ENCODE results near the gene VPS37C.

The VPS37C gene

DNA sequence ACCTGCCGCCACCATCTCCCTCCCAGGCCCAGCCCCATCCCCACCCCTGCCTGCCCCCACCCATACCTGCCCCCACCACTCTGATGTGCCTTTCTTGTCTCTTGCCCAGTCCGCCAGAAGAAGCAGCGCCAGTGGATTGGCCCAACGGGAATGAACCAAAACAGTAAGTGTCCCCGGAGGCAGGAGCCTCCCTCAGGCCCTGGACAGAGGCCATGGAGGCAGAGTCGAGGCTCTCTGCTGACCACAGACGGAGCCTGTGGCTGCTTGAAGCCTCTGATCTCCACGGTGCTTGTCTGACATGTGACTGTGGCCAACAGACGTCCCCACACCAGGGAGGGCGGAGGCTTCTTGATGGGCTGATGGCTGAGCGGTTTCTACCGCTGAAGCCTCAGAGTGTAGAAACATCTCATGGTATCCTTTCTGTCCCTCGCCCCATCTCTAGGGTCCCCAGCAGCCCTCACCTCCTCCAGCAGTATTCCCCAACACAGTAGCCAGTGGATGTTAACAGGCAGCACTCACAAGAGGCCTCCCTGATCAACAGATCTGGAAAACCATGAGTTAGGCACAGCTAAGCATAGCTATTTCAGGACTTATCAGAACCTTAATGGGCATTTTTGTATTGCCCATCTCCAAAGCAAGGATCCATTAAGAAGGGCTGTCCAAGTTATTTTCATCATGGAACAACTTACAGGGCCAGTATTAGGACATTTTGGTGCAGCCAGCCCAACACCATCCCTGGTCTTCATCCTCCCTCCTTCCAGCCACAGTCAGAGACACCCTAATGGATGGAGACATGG lies 37.3 kb downstream of the VPS37C start:
- DNase-seq = no peak
- in situ Hi-C loops (cut with MboI; ENCODE audit: low pct_unique_long_range_greater_than_20kb, low sequenced_read_pairs) = no loop called here

DNA sequence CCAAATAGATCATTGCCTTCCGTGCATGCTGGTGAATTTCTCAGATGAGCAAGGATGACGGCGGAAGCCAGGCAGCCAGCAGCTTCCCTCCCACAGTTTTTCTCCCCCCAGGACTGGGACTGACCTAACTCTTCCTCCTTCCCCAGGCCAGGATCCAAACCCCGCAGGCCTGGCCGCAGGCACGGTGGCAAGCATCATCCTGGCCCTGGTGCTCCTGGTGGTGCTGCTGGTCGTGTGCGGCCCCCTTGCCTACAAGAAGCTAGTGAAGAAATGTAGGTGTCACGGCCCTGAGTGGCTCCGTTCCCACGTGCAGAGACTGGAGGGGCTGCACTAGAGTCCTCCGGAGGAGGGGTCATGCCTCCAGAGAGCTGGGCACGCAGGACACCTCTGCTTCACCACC lies 38.5 kb downstream of the VPS37C start:
- no peak for DNase-seq
- in situ Hi-C loops (cut with MboI; ENCODE audit: low pct_unique_long_range_greater_than_20kb, low sequenced_read_pairs) = no loop called here

DNA sequence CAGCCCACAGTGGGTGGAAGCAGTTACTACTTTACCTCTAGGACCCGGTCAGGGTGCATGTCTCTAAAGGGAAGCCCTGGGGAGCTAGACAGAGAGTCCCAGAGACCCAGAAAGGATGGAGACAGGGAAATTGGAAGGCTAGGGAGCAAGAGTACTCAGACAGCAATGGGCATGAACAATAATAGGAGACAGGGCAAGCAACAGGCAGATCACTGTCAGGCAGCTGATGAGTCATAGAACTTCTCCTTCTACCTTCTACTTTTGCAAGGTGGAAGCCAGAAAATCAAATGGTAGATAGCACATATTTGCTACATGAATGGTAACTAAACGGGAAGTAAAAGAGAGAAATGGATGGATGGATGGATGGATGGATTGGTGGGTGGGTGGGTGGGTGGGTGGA lies 39.3 kb downstream of the VPS37C start:
- in situ Hi-C loops (cut with MboI; ENCODE audit: low pct_unique_long_range_greater_than_20kb, low sequenced_read_pairs) = no loop called here
- no peak for DNase-seq

DNA sequence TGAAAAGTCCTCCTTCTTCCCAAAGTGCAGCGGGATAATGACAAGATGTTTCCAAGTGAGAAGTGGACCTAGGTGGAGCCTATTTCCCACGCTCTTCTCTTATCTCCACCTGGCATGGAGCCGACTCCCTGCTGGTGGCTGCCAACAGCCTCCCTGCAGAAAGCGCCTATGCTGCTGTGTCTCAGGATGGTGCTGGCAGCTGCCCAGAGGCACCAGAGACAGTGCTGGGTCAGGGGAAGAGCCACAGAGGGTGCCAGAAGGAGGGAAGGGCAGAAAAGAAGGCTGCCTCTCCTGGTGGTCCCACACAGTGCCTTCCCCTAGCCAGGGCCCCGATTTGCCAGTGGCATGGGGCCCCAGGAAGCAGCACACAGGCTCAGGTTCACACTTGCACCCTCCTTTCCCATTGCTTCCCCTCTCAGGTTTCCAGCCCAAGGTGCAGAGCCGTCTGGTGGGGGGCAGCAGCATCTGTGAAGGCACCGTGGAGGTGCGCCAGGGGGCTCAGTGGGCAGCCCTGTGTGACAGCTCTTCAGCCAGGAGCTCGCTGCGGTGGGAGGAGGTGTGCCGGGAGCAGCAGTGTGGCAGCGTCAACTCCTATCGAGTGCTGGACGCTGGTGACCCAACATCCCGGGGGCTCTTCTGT lies 39.9 kb downstream of the VPS37C start:
- in situ Hi-C loops (cut with MboI; ENCODE audit: low pct_unique_long_range_greater_than_20kb, low sequenced_read_pairs) = no loop called here
- no peak for DNase-seq

DNA sequence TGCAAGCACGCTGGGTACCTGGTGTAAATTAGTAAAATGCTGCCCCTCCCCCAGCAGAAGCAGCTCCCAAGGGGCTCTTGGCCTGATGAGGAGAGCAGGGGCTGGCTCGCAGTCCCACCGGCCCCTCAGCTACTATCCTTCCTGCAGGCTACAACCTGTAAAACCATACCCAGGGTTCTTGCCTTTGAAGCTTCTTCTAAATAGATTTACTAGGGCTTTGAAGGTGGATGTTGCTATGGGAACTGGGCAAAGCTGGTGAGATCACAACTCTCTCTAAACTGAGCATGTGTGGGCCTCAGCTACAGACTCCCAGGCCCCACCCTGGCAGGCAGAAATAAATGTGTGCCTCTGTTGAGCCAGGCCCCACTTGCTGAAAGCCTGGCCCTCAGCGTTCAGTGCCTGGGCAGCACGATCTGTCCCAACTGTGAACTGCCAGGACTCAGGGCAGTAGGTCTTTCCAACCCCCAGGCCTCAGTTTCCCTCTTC lies 40.5 kb downstream of the VPS37C start:
- in situ Hi-C loops (cut with MboI; ENCODE audit: low pct_unique_long_range_greater_than_20kb, low sequenced_read_pairs) = no loop called here
- no peak for DNase-seq

DNA sequence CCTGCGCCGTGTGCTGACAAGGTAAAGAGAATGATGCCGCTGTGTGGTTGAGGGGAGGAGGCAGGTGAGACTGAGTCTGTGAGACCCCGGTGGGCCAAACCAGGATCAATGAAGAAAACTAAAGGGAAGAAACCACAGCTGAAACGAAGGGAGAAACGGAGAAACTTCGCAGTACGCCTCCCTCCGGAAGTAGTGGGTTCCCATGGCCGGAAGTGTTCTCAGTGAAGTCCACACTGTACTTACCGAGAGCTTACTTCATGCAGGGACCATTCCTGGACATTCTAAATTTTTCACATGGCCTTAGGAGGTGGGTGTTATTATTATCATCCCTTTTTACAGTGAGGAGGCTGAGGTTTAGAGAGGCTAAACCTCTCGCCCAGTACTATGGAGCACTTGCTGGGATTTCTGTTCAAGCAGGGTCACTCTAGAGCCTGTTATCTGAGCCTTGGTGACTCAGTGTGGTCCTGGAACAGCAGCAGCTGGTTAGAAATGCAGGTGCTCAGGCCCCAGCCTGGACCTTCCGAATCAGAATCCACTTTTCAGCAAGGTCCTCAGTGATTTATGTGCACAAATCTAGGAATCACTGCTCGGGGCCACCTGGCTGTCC lies 41.0 kb downstream of the VPS37C start:
- in situ Hi-C loops (cut with MboI; ENCODE audit: low pct_unique_long_range_greater_than_20kb, low sequenced_read_pairs) = no loop called here

DNA sequence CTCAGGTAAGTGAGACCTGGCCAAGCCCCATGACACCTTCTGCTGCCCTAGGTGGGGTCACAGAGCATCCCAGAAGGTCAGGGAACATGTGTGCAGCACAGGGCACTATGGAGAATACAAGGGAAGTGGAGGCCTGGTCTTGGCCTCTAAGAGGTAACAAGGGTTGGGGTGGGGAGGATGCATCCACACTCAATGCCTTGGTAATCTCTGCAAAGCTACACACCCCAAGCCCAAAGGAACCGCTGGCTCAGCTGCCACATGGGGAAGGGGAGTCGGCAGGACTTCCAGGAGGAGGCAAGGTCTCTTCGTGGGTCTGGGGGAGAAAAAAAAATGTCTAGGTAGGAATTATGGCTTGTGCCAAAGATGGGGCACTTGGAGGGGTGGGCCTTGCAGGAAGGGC lies 41.7 kb downstream of the VPS37C start:
- DNase-seq = no peak
- in situ Hi-C loops (cut with MboI; ENCODE audit: low pct_unique_long_range_greater_than_20kb, low sequenced_read_pairs) = no loop called here

More for the DNA sequence above, 41.0 kb downstream of the VPS37C start:
- DNase-seq = peak; percentile 42

DNA sequence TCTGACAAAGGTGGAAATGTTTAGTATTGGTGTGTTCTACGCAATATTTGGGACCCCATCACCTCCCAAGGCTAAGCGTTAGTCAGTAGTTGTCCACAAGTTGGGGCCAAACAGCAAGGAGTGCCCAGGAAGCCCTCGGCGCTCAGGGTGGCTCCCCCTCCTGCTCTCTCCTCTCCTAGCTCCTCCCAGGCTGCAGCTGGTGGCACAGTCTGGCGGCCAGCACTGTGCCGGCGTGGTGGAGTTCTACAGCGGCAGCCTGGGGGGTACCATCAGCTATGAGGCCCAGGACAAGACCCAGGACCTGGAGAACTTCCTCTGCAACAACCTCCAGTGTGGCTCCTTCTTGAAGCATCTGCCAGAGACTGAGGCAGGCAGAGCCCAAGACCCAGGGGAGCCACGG lies 42.2 kb downstream of the VPS37C start:
- in situ Hi-C loops (cut with MboI; ENCODE audit: low pct_unique_long_range_greater_than_20kb, low sequenced_read_pairs) = no loop called here
- DNase-seq = no peak

DNA sequence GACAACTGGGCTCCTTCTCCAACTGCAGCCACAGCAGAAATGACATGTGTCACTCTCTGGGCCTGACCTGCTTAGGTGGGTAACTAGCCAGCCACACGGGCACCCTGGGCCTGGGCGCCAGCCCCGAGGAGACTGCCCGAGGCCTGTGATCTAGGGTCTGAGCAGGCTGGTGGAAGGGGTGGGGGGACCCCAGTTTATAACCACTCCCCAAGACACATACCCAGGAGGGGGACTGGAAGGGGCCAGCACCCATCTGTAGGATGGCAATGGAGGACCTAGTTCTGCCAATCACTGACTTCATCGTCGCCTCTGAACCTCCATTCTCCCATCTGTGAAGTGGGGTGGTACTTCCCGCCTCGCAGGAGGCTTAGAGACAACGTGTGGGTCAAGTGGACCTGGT lies 42.8 kb downstream of the VPS37C start:
- DNase-seq = no peak
- in situ Hi-C loops (cut with MboI; ENCODE audit: low pct_unique_long_range_greater_than_20kb, low sequenced_read_pairs) = no loop called here

DNA sequence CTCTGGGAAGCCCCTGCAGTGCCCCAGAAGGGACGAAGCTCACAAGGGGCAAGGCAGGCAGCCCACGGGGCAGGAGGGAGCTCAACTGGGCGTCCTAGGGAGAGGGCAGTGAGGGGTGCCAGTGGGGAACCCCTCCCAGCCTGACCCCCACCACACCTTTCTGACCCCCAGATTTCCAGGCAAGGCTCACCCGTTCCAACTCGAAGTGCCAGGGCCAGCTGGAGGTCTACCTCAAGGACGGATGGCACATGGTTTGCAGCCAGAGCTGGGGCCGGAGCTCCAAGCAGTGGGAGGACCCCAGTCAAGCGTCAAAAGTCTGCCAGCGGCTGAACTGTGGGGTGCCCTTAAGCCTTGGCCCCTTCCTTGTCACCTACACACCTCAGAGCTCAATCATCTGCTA lies 43.2 kb downstream of the VPS37C start:
- in situ Hi-C loops (cut with MboI; ENCODE audit: low pct_unique_long_range_greater_than_20kb, low sequenced_read_pairs) = no loop called here

DNA sequence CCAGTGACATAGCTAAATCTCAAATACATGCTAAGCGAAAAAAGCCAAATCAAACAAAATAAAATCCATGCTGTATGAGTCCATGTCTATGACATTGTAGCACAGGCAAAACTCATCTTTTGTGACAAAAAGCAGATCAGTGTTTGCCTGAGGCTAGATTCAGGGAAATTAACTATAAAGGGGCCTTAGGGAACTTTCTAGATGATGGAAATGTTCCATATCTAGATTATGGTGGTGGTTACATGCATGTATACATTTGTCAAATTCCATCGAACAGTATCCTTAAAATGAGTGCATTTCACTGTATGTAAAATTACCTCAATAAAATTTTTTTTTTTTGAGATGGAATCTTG lies 44.1 kb downstream of the VPS37C start:
- in situ Hi-C loops (cut with MboI; ENCODE audit: low pct_unique_long_range_greater_than_20kb, low sequenced_read_pairs) = no loop called here
- DNase-seq = no peak

More for the DNA sequence above, 43.2 kb downstream of the VPS37C start:
- no peak for DNase-seq

DNA sequence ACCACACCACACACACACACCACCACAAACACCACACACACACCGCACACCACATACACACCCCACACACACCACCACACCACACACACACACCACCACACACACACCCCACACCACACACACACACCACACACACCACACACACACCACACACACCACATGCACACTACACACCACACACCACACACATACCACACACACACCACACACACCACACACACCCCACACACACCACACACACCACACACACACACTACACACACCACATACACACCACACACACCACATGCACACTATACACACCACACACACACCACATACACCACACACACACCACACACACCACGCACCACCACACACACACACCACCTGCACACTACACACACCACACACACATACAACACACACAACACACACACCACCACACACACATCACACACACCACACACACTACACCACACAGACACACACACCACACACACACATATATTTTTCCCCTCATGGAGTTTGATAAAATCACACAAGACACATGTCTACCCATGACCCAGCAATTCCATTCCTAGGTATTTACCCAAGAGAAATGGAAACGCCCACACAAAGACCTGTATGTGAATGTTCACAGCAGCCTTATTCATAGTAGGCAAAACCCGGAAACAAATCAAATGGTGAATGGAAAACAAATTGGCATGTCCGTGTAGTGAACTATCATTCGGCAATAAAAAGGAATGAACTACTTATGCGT lies 44.6 kb downstream of the VPS37C start:
- DNase-seq = no peak
- in situ Hi-C loops (cut with MboI; ENCODE audit: low pct_unique_long_range_greater_than_20kb, low sequenced_read_pairs) = no loop called here

DNA sequence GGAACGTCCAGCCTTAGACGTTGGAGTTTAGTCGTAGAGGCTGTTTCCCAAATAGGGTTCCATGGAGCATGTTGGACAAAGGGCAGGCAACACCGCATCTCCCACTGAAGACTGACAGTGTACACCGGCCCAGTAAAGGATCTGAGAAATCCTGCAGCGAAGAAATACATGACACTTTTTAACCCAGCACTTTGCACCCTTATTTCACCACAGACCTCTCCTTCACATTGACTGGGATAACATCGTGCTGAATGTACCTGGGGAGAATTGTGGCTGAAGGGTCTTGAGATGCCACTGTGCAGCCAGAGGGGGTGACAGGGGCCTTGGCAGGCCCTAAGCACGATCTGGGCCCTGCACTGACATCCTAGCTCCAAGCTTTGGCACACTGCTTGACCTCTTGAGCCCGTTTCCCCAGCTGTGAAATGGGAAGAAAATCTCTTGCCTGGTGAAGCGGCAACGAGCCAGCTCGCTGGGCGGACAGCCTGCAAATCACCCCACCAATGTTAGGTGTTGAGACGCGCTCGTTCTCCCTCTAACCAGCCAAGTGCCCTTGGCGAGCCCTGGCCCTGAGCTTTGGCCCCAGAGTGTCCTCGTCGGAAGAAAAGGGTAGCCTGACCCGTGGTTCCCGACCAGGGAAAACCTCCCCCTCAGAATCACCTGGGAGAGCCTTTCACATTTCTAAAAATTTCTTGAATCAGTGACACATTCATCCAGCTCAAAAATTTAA lies 45.6 kb downstream of the VPS37C start:
- in situ Hi-C loops (cut with MboI; ENCODE audit: low pct_unique_long_range_greater_than_20kb, low sequenced_read_pairs) = no loop called here

DNA sequence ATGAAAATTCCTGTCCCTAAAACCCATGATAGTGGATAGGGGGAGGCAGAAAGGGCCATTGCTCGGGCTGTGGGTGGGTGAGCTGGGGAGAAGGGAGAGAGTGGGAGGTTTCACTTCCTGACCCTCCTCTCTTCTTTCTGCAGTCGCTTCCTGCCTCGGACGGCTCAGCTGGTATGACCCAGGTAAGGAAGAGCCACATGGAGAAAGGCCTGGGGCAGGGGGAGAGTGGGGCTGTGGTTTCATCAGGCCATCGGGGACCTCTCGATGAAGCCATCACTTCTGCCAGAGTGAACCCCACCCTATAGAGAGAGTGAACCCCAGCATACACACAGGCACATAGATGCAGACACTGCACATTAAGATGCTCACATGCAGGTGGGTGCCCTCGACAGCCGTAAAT lies 46.3 kb downstream of the VPS37C start:
- in situ Hi-C loops (cut with MboI; ENCODE audit: low pct_unique_long_range_greater_than_20kb, low sequenced_read_pairs) = no loop called here
- no peak for DNase-seq

More for the DNA sequence above, 45.6 kb downstream of the VPS37C start:
- DNase-seq = no peak

DNA sequence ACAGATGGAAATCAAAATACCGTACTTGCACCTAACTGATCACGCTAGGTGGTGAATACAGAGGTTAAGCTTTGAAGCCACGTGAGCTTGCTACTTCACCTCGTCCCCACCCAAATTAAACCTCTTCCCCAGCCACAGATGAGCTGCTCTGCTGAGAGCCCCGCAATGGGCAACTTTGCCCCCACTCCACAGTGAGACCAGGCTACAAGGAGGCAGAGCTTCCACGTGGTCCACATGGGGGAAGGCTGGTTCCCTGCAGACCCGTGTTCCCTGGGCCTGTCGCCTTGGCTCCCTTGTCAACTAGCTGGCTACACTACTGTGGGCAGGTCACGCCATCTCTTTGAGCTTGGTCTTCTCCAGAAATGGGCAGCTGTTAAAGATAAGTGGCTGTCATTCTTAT lies 48.0 kb downstream of the VPS37C start:
- in situ Hi-C loops (cut with MboI; ENCODE audit: low pct_unique_long_range_greater_than_20kb, low sequenced_read_pairs) = no loop called here
- DNase-seq = no peak

DNA sequence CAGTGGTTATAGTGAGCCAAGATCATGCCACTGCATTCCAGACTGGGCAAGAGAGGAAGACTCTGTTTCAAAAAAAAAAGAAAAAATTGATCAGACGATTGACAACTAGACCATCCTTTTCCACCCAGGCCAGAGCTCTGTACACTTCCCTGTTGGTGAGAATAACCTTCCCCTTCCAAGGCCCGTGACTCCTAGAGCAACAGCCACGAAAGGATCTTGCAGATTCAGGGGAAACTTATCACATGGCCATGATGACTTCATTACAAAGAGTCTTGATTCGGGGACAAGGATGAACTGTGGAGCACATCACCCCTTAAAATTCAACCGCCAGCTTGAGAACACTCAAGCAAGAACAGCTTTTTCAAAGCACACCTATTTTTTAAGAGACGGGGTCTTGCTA lies 48.7 kb downstream of the VPS37C start:
- in situ Hi-C loops (cut with MboI; ENCODE audit: low pct_unique_long_range_greater_than_20kb, low sequenced_read_pairs) = no loop called here
- DNase-seq = no peak

DNA sequence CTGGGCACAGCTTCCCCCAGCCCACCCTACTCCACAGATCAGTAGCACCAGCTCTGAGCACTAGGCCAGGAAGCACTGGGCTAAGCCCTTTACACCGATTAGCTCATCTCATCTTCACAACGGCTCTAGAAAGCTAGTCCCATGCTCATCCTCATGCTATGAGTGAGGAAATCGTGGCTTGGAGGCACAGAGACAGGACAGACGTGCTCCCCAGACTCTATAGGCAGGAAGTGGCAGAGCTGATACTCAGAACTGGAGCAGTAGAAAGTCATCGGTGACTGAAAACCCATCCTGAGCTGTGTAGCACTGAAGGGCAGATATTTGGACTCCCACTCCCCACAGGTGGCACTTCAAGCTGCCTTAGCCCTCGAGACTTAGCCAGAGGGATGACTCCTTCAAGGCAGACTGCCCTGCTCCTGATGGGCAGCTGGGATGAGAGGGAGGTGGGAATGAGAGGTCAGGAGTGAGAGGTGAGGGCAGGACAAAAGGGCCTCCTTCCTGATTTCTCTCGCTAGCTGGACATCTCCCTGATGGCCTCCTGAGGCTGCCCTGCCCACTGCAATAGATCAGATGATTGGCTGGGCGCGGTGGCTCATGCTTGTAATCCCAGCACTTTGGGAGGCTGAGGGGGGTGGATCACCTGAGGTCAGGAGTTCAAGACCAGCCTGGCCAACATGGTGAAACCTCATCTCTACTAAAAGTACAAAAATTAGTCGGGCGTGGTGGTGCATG lies 49.3 kb downstream of the VPS37C start:
- no peak for DNase-seq
- in situ Hi-C loops (cut with MboI; ENCODE audit: low pct_unique_long_range_greater_than_20kb, low sequenced_read_pairs) = no loop called here

DNA sequence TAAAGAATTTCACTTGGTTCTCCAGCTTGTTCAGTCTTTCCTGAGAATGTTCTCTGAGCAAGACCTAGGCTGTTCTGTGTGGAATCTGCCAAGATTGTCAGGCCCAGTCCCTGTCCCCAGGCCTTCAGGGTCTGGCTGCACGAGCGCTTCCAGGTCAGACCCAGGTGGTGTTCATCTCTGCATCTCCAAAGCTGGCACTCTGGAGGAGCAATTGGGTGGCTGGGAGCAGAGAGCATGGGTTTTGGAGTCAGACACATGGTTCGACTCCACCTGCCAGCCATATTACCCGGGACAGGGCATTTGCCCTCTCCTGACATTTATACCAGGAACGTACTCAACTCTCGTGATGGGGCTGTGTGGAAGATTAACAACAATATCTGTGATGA lies 50.2 kb downstream of the VPS37C start:
- in situ Hi-C loops (cut with MboI; ENCODE audit: low pct_unique_long_range_greater_than_20kb, low sequenced_read_pairs) = no loop called here
- DNase-seq = no peak

Data from KBM-7 (cell line).